ENCODE measurements around the gene HOXC4. TPM values are rescaled to one million over a fixed set of nuclear protein-coding genes. Genes with fewer than 3 reads are reported as not detected.

HOXC4 gene
- total and polyA plus RNA-seq, 2 of the 8 experiments (the other 6 are each of a cell fraction or from before 2014, with no cell fraction given): not detected

- H3K23me2 ChIP-seq (ENCODE audit: low read depth, low read length): no peaks in the 10 kb centered on the region
- no peak overlapping the region for H3K4me2 ChIP-seq (ENCODE audit: insufficient read depth in 1 of 2, low read depth in 2 of 2, low read length in 2 of 2)
- peak overlapping the region; percentile 82; the same call in 1 of the 2 replicates for H2AK5ac ChIP-seq (ENCODE audit: low read depth, low read length)
- H3K4ac ChIP-seq (replicated peaks; ENCODE audit: insufficient read length, low read depth, low read length): no peak overlapping the region
- H4K91ac ChIP-seq (replicated peaks; ENCODE audit: insufficient read length, low read length): no peak overlapping the region
- CTCF ChIA-PET (ENCODE audit: partially characterized antibody): interaction anchor here (0.6 to 20.0 kb wide), 56 partner anchors 9 to 1786 kb away, joined by 3 to 339 read pairs (median 4); partner anchors contain the start of genes HOXC10, HOXC4, HOXC8 and HOXC9
- H2BK20ac ChIP-seq (ENCODE audit: low read length): no peak overlapping the region
- H3K4me1 ChIP-seq (replicated peaks in 1 of 4; ENCODE audit: control insufficient read depth in 3 of 4, insufficient read depth in 4 of 4, low read length in 3 of 4): peaks cover 0 to 9% (median 2%) of the 10 kb centered on the region in 4 experiments; a peak in 5 of 7 replicates
- no peaks in the 10 kb centered on the region for H3K79me1 ChIP-seq (ENCODE audit: low read depth, low read length)
- no peaks in the 10 kb centered on the region for H3K79me2 ChIP-seq (ENCODE audit: control insufficient read depth in 1 of 2, insufficient read depth in 2 of 2, low read length in 2 of 2)
- no peak overlapping the region for H3K27ac ChIP-seq (ENCODE audit: low read depth, low read length)
- no peak overlapping the region for H3K14ac ChIP-seq (ENCODE audit: insufficient read length)
- H3K18ac ChIP-seq (ENCODE audit: extremely low read depth, low read length): no peak overlapping the region
- H3K56ac ChIP-seq (replicated peaks; ENCODE audit: insufficient read length, low read depth, low read length): no peak overlapping the region
- H4K20me1 ChIP-seq (replicated peaks in 1 of 2; ENCODE audit: control insufficient read depth in 1 of 2, insufficient read depth in 2 of 2, low read length in 2 of 2): peaks cover 12 to 14% of the 10 kb centered on the region in 2 experiments
- no peaks in the 10 kb centered on the region; a peak in 1 of 4 replicates for H3K9me3 ChIP-seq (ENCODE audit: insufficient read depth in 2 of 2, low read depth in 1 of 2, low read length in 1 of 2)
- no peak for FAIRE-seq
- POLR2A ChIA-PET (ENCODE audit: partially characterized antibody): no interaction called here
- H3K4me3 ChIP-seq (ENCODE audit: extremely low read depth in 1 of 4, insufficient read depth in 2 of 4, low read depth in 3 of 4, low read length in 4 of 4): no peak overlapping the region
- no peak overlapping the region for H2BK15ac ChIP-seq (ENCODE audit: low read length)
- no peak overlapping the region for H4K8ac ChIP-seq (ENCODE audit: extremely low read depth, insufficient read depth, low read length)
- peaks cover 97 to 100% (median 98%) of the 10 kb centered on the region in 4 experiments for H3K27me3 ChIP-seq (replicated peaks in 1 of 4; ENCODE audit: control insufficient read depth in 3 of 4, extremely low read depth in 1 of 4, insufficient read depth in 3 of 4, low read length in 3 of 4)
- H4K5ac ChIP-seq (ENCODE audit: insufficient read length, low read depth, low read length): no peak overlapping the region
- H3K9ac ChIP-seq (replicated peaks in 1 of 4; ENCODE audit: extremely low read depth in 1 of 4, low read depth in 3 of 4, low read length in 3 of 4): no peak overlapping the region
- peaks cover 0 to 8% (median 0%) of the 10 kb centered on the region in 4 experiments; a peak in 1 of 8 replicates for H3K36me3 ChIP-seq (ENCODE audit: control insufficient read depth in 2 of 4, insufficient read depth in 4 of 4, low read length in 3 of 4)
- no peak for DNase-seq (ENCODE audit: low read depth in 1 of 2, low spot score in 2 of 2)
- H3K23ac ChIP-seq (ENCODE audit: insufficient read length): no peak overlapping the region
- H2AFZ ChIP-seq (ENCODE audit: low read length): no peak overlapping the region
- 34% methylated on average over 6 of the region's 6 CpGs; no CpG with 5 or more reads in 1 of the 2 experiments for WGBS, 2 experiments (ENCODE audit: extremely low coverage in 1 of 2, insufficient coverage in 1 of 2, insufficient read length in 1 of 2, insufficient replicate concordance in 2 of 2, low coverage in 1 of 2, low lambda C conversion rate in 2 of 2, missing lambda C conversion rate in 1 of 2)
- no peak overlapping the region; the same call in 1 of the 2 replicates for H2BK12ac ChIP-seq (ENCODE audit: low read depth, low read length)
- H2BK5ac ChIP-seq (ENCODE audit: low read depth, low read length): no peak overlapping the region
- no peak overlapping the region for H2BK120ac ChIP-seq (replicated peaks; ENCODE audit: low read depth, low read length)
- TF ChIP-seq CHD1 (IDR thresholded peaks at IDR 0.05; ENCODE audit: low read depth, low read length) (no peak), ZNF274 (IDR thresholded peaks at IDR 0.05; ENCODE audit: borderline replicate concordance, extremely low read depth, low read length) (no peak), SIN3A (conservative IDR thresholded peaks at IDR 0.05 in 1 of 2, IDR thresholded peaks at IDR 0.05 in 1 of 2; ENCODE audit: low read depth in 1 of 2, low read length in 2 of 2) (no peak), MAFK (IDR thresholded peaks at IDR 0.05; ENCODE audit: low read depth, low read length) (no peak)
These were observed 21.5 kb upstream of the HOXC4 start for GRCh38 chr12:54032086-54032619.

Measured in H1 (cell line).